Fibroblast of peridontal ligament (primary cell): Measurements from ENCODE around the gene PHKA1.
"Not testable (repeated sequence)": the region's sequence is repeated elsewhere in the genome, so short reads cannot be mapped to it uniquely, and the experiment has no call there.

Experiments used
- DNase-seq: peaks from one replicate; pipeline ENCODE4 v3.0.0-alpha.2; 2010; ENCODE audit errors: extremely low read depth

Gene PHKA1

GRCh38 chrX:72572248-72573157 is 141.6 kb downstream of the PHKA1 start, which contains the start of gene HDAC8:
Gene HDAC8 (minus strand): TSS chrX:72572843. CDS start chrX:72572761, 82 bp downstream.
- peak; percentile 89 for DNase-seq

- DNase-seq = peak; percentile 37
Measured at GRCh38 chrX:72569786-72570185, 144.3 kb downstream of the PHKA1 start.

GRCh38 chrX:72568406-72569092 is 145.6 kb downstream of the PHKA1 start:
- DNase-seq = no peak

GRCh38 chrX:72566448-72566847 is 147.7 kb downstream of the PHKA1 start:
- DNase-seq = no peak

- not testable (repeated sequence) for DNase-seq
Measured at GRCh38 chrX:72559655-72560054, 154.5 kb downstream of the PHKA1 start.

- no peak for DNase-seq
Measured at GRCh38 chrX:72554448-72555140, 159.5 kb downstream of the PHKA1 start.

- not testable (repeated sequence) for DNase-seq
Measured at GRCh38 chrX:72552443-72552842, 161.7 kb downstream of the PHKA1 start.

- DNase-seq = peak; percentile 2
Measured at GRCh38 chrX:72545990-72546389, 168.1 kb downstream of the PHKA1 start.

- peak; percentile 58 for DNase-seq
Measured at GRCh38 chrX:72540318-72540717, 173.8 kb downstream of the PHKA1 start.

- DNase-seq = peak; percentile 0
Measured at GRCh38 chrX:72539822-72540221, 174.3 kb downstream of the PHKA1 start.

- no peak for DNase-seq
Measured at GRCh38 chrX:72536542-72536941, 177.6 kb downstream of the PHKA1 start.

GRCh38 chrX:72532366-72532765 is 181.7 kb downstream of the PHKA1 start:
- no peak for DNase-seq
